DND-41 (cell line): ENCODE results near the gene C17orf100.

Experiments used
- CTCF ChIP-seq: IDR thresholded peaks from 2 replicates; pipeline ENCODE4 v1.5.1; 2012; ENCODE audit warnings: borderline replicate concordance, low read length, moderate library complexity, mild to moderate bottlenecking; ENCODE audit not compliant: poor library complexity, severe bottlenecking; ENCODE audit errors: extremely low read depth
- EZH2 ChIP-seq: IDR thresholded peaks from 3 replicates; pipeline ENCODE4 v1.6.1; 2012; ENCODE audit warnings: borderline replicate concordance, low read depth, mild to moderate bottlenecking, moderate library complexity, low read length, inconsistent platforms; ENCODE audit not compliant: severe bottlenecking

- TF ChIP-seq CTCF (no peak), EZH2 (no peak)
These were observed 40.0 kb downstream of the C17orf100 start for GRCh38 chr17:6691546-6691945.
